GM19395 (cell line): ENCODE measurements around the gene GSAP.
A peak's percentile ranks its signal among the peaks of the same experiment; 100 is the strongest.

Source experiments
- ATAC-seq: cut with Tn5 transposase; IDR thresholded peaks from one replicate; pipeline ENCODE4 v1.9.1; 2021; ENCODE audit warnings: mild to moderate bottlenecking, moderate library complexity; ENCODE audit not compliant: unreplicated experiment

The GSAP gene

GRCh38 chr7:77438131-77438530, 22.0 kb upstream of the GSAP start:
- no peak for ATAC-seq

GRCh38 chr7:77434570-77435275, 18.6 kb upstream of the GSAP start:
- ATAC-seq, result no peak

- no peak for ATAC-seq
Observed at GRCh38 chr7:77433901-77434300, 17.8 kb upstream of the GSAP start.

- no peak for ATAC-seq
Observed at GRCh38 chr7:77430927-77431326, 14.8 kb upstream of the GSAP start.

- no peak for ATAC-seq
Observed at GRCh38 chr7:77428777-77429231, 12.7 kb upstream of the GSAP start.

- ATAC-seq, result no peak
Observed at GRCh38 chr7:77427996-77428603, 12.0 kb upstream of the GSAP start.

- no peak for ATAC-seq
Observed at GRCh38 chr7:77426521-77427051, 10.4 kb upstream of the GSAP start.

GRCh38 chr7:77426052-77426404, 9.9 kb upstream of the GSAP start:
- ATAC-seq, result peak; percentile 75

- peak; percentile 42 for ATAC-seq
Observed at GRCh38 chr7:77425101-77426051, 9.2 kb upstream of the GSAP start.

GRCh38 chr7:77422500-77422899, 6.4 kb upstream of the GSAP start:
- no peak for ATAC-seq

GRCh38 chr7:77420986-77421672, 5.0 kb upstream of the GSAP start:
- no peak for ATAC-seq

- no peak for ATAC-seq
Observed at GRCh38 chr7:77420438-77420837, 4.3 kb upstream of the GSAP start.

GRCh38 chr7:77419102-77419501, 3.0 kb upstream of the GSAP start:
- ATAC-seq, result no peak

- ATAC-seq, result no peak
Observed at GRCh38 chr7:77417801-77418200, 1.7 kb upstream of the GSAP start.

GRCh38 chr7:77416621-77417371, 647 bp upstream of the GSAP start:
- ATAC-seq, result peak; percentile 21

GRCh38 chr7:77415476-77415822, 700 bp downstream of the GSAP start:
- peak; percentile 40 for ATAC-seq

GRCh38 chr7:77413861-77414424, 2.2 kb downstream of the GSAP start:
- no peak for ATAC-seq

GRCh38 chr7:77413128-77413527, 3.0 kb downstream of the GSAP start:
- ATAC-seq, result no peak

- ATAC-seq, result no peak
Observed at GRCh38 chr7:77409739-77410547, 6.2 kb downstream of the GSAP start.
